GM12873 (cell line): Measurements from ENCODE around the gene HOXB6.

ENCODE experiments used
- CTCF ChIP-seq: IDR thresholded peaks from 2 replicates; pipeline ENCODE4 v1.5.1; 2012; ENCODE audit warnings: low read depth, mild to moderate bottlenecking, moderate library complexity, low read length, control low read depth; ENCODE audit not compliant: insufficient read depth; ENCODE audit errors: missing control alignments

HOXB6 gene

DNA sequence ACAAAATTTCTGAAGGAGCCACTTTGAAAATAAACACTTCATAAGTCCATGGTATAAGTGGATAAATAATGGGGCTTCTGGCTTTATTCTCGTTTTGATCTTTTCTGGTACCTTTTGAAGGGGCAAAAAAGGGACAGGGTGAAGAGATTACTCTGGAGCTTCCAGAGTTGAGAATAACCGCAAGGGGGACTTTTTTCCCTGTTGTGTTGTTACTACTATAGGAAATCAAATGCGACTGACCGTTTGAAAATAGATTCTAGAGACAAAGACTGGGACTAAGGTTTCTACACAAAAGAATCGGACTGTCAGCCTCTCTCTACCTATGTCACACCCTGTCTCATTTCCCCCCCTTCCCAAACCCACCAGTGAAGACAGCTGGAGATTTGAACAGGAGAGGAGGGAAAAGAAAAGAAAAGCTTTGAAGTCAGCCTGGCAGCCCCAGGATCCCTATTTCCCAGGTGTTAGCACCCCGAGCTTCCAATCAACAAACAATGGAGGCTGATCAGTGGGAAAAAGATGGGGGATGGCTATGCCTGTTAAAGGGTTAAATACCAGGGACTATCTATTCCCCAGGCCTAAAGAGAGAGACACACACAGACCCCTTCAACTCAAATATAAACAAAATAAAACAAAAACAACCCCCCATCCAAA lies 35.0 kb downstream of the HOXB6 start:
- no peak for TF ChIP-seq CTCF

- no peak for TF ChIP-seq CTCF
Measured at GRCh38 chr17:48569240-48569582, 35.6 kb downstream of the HOXB6 start.

GRCh38 chr17:48568499-48569239 lies 36.1 kb downstream of the HOXB6 start:
- TF ChIP-seq CTCF = no peak

DNA sequence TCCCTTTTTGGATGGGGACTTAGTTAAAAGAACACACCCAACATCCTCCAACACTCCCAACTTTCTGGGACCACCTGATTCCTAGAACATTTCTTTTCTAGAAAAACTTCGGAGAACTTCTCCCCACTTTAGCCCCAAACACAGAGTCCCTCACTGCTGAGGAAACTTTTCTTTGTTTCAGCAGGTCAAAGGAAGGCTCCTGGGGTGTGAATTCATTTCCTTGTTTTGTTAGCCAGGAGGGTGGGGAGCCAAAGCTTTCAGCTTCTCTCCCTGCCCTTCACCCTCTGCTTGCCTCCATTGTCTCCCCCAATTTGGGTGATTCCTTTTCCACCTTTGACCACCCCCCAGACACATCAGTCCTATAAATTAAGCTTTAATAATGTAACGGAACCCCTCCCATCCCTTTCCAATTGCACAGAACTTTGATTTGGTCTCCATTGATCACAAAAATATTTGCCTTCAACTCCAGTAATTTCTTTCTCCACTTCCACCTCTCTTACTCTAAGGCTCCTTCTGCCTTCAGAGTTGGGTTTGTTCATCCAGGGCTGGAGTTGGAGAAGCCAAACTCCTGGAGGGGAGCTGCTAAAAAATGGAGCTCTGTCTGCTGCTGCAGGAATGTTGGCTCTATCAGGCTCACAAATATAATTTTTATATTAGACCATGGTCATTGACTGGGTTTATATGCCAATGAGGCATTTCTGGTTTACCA lies 37.0 kb downstream of the HOXB6 start:
- TF ChIP-seq CTCF = no peak

GRCh38 chr17:48567209-48567608 lies 37.6 kb downstream of the HOXB6 start:
- no peak for TF ChIP-seq CTCF

GRCh38 chr17:48566717-48567116 lies 38.1 kb downstream of the HOXB6 start:
- no peak for TF ChIP-seq CTCF
